WERI-Rb-1 (cell line): ENCODE data around the gene SUGP1.

Source experiments
- DNase-seq: peaks from one replicate; pipeline ENCODE4 v3.0.0-alpha.2; 2020
- H3K27ac ChIP-seq: fragments of 250-450 bp; sonication (Bioruptor Pico); 2 replicates; pipeline ENCODE4 v1.5.1; 2020; ENCODE audit warnings: mild to moderate bottlenecking, moderate library complexity
- H3K27me3 ChIP-seq: fragments of 250-450 bp; sonication (Bioruptor Pico); 2 replicates; pipeline ENCODE4 v1.5.1; 2021; ENCODE audit warnings: mild to moderate bottlenecking, low read depth, moderate library complexity; ENCODE audit not compliant: insufficient read depth, severe bottlenecking
- H3K36me3 ChIP-seq: fragments of 250-450 bp; sonication (Bioruptor Pico); 2 replicates; pipeline ENCODE4 v1.5.1; 2020; ENCODE audit warnings: mild to moderate bottlenecking, moderate library complexity
- H3K4me3 ChIP-seq: 2 replicates; pipeline ENCODE4 v1.5.1; 2011; ENCODE audit warnings: low read depth, mild to moderate bottlenecking, control low read depth, low read length
- H3K9me3 ChIP-seq: fragments of 250-450 bp; sonication (Bioruptor Pico); 2 replicates; pipeline ENCODE4 v1.5.1; 2021; ENCODE audit warnings: mild to moderate bottlenecking, moderate library complexity; ENCODE audit not compliant: severe bottlenecking
- CTCF ChIP-seq: IDR thresholded peaks from 2 replicates; pipeline ENCODE4 v1.5.1; 2011; ENCODE audit warnings: low read depth, mild to moderate bottlenecking, control low read depth, inconsistent platforms, low read length

The SUGP1 gene

GRCh38 chr19:19269952-19270694 is 50.2 kb downstream of the SUGP1 start:
- Histone ChIP-seq H3K27ac (no peak overlapping the region), H3K27me3 (no peaks in the 10 kb centered on the region), H3K9me3 (no peaks in the 10 kb centered on the region), H3K4me3 (no peak overlapping the region), H3K36me3 (peaks cover 4% of the 10 kb centered on the region)
- no peak for TF ChIP-seq CTCF
- peak; percentile 40 for DNase-seq

- TF ChIP-seq CTCF: no peak
- Histone ChIP-seq H3K36me3 (no peaks in the 10 kb centered on the region), H3K9me3 (no peaks in the 10 kb centered on the region), H3K27ac (no peak overlapping the region), H3K27me3 (no peaks in the 10 kb centered on the region), H3K4me3 (no peak overlapping the region)
- DNase-seq: no peak
These were observed 51.6 kb downstream of the SUGP1 start for GRCh38 chr19:19268453-19269385.

- Histone ChIP-seq H3K27ac (no peak overlapping the region), H3K9me3 (no peaks in the 10 kb centered on the region), H3K36me3 (no peaks in the 10 kb centered on the region), H3K4me3 (no peak overlapping the region), H3K27me3 (peaks cover 7% of the 10 kb centered on the region)
- no peak for TF ChIP-seq CTCF
- no peak for DNase-seq
These were observed 53.0 kb downstream of the SUGP1 start for GRCh38 chr19:19267305-19267704.

- DNase-seq: no peak
- peaks cover 10% of the 10 kb centered on the region for H3K27me3 ChIP-seq
- peaks cover 4% of the 10 kb centered on the region for H3K9me3 ChIP-seq
- TF ChIP-seq CTCF: no peak
- H3K27ac ChIP-seq: no peak overlapping the region
- no peak overlapping the region for H3K4me3 ChIP-seq
- no peaks in the 10 kb centered on the region for H3K36me3 ChIP-seq
These were observed 56.3 kb downstream of the SUGP1 start for GRCh38 chr19:19263886-19264487.

- no peak overlapping the region for H3K27ac ChIP-seq
- TF ChIP-seq CTCF: no peak
- H3K4me3 ChIP-seq: no peak overlapping the region
- no peaks in the 10 kb centered on the region for H3K36me3 ChIP-seq
- DNase-seq: no peak
- H3K27me3 ChIP-seq: peaks cover 10% of the 10 kb centered on the region
- H3K9me3 ChIP-seq: peaks cover 4% of the 10 kb centered on the region
These were observed 57.9 kb downstream of the SUGP1 start for GRCh38 chr19:19262190-19263057.
